Subcutaneous abdominal adipose tissue (tissue), 5 donors: ENCODE measurements around the gene IRF2.

Source experiments
- H3K27ac ChIP-seq: one replicate; pipeline ENCODE4 v1.7.0; 2013; ENCODE audit warnings: low read depth, mild to moderate bottlenecking, inconsistent platforms, low read length, moderate library complexity
- H3K27me3 ChIP-seq, 5 donors: one replicate each; pipeline ENCODE4 v1.7.0; 2013; ENCODE audit warnings: low read length in 5 of 5, inconsistent platforms in 1 of 5; ENCODE audit not compliant: control insufficient read depth in 5 of 5, insufficient read depth in 4 of 5
- H3K36me3 ChIP-seq, 5 donors: one replicate each; pipeline ENCODE4 v1.7.0; 2013; ENCODE audit warnings: low read length in 5 of 5; ENCODE audit not compliant: control insufficient read depth in 5 of 5, insufficient read depth in 5 of 5
- H3K4me1 ChIP-seq, 5 donors: one replicate each; pipeline ENCODE4 v1.7.0; 2013; ENCODE audit warnings: low read length in 5 of 5, mild to moderate bottlenecking in 3 of 5, moderate library complexity in 1 of 5; ENCODE audit not compliant: control insufficient read depth in 5 of 5, insufficient read depth in 5 of 5
- H3K4me3 ChIP-seq, 5 donors: one replicate each; pipeline ENCODE4 v1.7.0; 2013; ENCODE audit warnings: low read length in 5 of 5, low read depth in 1 of 5
- H3K9ac ChIP-seq, 5 donors: one replicate each; pipeline ENCODE4 v1.7.0; 2013; ENCODE audit warnings: low read length in 5 of 5, mild to moderate bottlenecking in 4 of 5, moderate library complexity in 3 of 5
- H3K9me3 ChIP-seq, 5 donors: one replicate each; pipeline ENCODE4 v1.7.0; 2013; ENCODE audit warnings: low read length in 5 of 5; ENCODE audit not compliant: control insufficient read depth in 5 of 5
- donor health status: healthy.
- donor health status: healthy.
- donor health status: healthy.
- donor health status: healthy.
- donor health status: healthy.

Gene IRF2

DNA sequence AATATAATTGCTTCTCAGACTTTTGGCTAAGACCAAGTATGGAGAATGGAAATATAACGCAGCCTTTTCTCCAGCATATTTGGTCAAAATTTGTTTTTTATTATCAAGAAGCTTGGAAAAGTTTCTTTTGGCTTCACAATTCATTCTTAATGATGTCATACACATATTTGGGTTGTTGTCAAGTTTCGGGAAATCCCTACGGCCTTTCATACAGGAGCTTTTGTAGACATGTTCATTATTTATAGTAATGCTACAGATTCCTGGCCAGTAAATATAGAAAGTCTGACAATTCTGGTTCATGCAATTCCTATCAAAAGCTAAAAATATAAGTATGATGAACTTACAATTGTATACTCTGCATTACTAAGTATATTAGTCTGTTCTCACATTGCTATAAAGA, 112.9 kb downstream of the IRF2 start:
- Histone ChIP-seq H3K36me3 (no peaks in the 10 kb centered on the region), H3K9ac (no peak overlapping the region), H3K27ac (peak overlapping the region; percentile 8), H3K9me3 (peaks cover 0 to 6% (median 4%) of the 10 kb centered on the region in 5 donors), H3K4me3 (no peak overlapping the region), H3K4me1 (peaks cover 0 to 12% (median 5%) of the 10 kb centered on the region in 5 donors), H3K27me3 (no peaks in the 10 kb centered on the region)

DNA sequence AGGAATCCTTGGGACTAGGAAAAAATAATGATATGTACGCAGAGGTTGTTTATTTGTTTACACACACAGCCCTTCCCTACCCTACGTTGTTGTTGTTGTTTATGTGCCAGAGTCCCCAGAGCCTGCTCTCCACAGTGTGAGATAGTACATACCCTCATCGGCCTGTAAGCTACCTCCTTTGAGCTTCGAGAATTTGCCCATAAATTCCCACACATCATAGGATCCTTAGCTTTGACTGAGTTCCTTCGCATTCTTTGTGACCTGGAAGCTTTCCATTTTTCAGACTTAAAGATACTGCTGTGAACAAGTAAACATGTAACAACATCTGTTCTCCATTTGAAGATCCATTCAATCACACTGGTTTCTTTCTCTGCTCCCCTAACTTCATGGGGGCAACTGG, 114.5 kb downstream of the IRF2 start:
- Histone ChIP-seq H3K27me3 (no peaks in the 10 kb centered on the region), H3K9me3 (peaks cover 0 to 6% (median 4%) of the 10 kb centered on the region in 5 donors), H3K27ac (no peak overlapping the region), H3K9ac (no peak overlapping the region), H3K4me1 (peaks cover 0 to 28% (median 18%) of the 10 kb centered on the region in 5 donors), H3K4me3 (no peak overlapping the region), H3K36me3 (no peaks in the 10 kb centered on the region)

DNA sequence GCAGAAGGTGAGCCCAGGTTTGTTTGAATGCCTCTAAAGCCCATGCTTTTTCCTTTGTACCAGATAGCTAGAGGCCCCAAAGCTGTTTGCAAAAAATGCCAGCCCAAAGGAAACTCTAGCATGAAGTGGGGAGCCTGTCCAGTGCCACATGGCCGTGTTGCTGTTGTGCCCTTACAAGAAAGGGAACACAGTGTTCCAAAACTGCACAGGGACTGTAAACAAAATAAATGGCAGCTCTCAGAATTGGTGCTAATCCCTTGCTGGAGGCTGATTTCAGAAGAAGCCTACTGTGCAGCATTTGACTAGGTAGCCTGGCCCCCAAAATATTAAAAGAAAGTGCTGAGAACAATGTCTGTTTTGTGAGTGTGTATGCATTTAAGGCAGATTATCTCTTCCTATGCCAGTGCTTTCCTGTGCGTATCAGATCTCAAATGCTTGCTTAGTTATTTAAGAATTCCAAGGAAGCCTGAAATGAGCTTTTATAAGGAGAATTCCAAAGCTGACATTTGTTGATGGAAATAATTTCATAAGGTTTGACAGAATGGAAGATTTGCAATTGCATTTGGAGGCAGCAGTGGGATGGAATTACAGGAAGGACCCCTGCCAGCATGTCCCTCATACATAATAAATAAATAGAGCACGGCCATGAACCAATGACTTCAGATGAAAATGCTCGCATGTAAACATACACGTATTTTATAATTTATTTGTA, 115.7 kb downstream of the IRF2 start:
- Histone ChIP-seq H3K9ac (no peak overlapping the region), H3K4me3 (no peak overlapping the region), H3K36me3 (no peaks in the 10 kb centered on the region), H3K4me1 (peaks cover 0 to 34% (median 21%) of the 10 kb centered on the region in 5 donors), H3K27me3 (no peaks in the 10 kb centered on the region), H3K27ac (no peak overlapping the region), H3K9me3 (peaks cover 0 to 6% (median 4%) of the 10 kb centered on the region in 5 donors)

DNA sequence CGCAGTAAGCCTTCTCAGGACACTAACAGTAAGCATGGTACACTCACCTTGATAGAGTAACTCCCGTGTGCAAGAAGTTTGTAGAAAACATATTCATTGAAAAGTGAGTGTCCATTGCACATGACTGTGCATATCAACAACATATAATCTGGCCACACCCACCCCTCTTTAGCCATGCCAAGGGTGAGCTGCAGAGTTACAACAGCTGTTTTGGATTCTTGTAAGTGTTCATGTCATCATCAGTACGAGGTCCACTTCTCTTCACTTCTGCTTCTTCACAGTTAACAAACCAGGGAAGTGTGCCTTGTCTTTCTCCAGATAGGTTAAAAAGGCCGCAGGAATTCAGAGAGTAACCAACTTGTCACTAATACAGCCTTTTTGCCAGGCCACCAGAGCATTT, 116.6 kb downstream of the IRF2 start:
- Histone ChIP-seq H3K4me1 (peaks cover 0 to 34% (median 21%) of the 10 kb centered on the region in 5 donors), H3K9me3 (peaks cover 0 to 6% (median 4%) of the 10 kb centered on the region in 5 donors), H3K36me3 (no peaks in the 10 kb centered on the region), H3K9ac (no peak overlapping the region), H3K4me3 (no peak overlapping the region), H3K27me3 (no peaks in the 10 kb centered on the region), H3K27ac (no peak overlapping the region)

DNA sequence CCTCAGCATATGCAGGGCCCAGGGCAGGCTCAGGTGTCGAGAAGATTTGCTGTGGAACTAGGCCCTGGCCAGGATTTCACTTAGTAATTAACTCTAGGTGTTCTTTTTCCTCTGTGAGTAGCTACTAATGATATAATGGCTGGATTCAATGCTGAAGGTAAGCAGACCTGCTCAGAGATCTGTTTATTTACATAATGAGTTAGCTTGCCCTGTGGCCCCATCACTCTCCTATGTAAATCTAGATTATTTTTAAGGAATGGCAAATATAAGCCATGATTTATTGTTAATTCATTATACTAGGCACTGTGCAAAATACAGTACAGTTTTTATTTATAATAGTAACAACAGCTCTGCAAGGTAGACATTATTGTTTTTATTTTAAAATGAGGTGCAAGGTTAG, 117.2 kb downstream of the IRF2 start:
- peaks cover 0 to 32% (median 21%) of the 10 kb centered on the region in 5 donors for H3K4me1 ChIP-seq
- no peaks in the 10 kb centered on the region for H3K36me3 ChIP-seq
- H3K27me3 ChIP-seq = no peaks in the 10 kb centered on the region
- H3K9ac ChIP-seq = no peak overlapping the region
- H3K27ac ChIP-seq = no peak overlapping the region
- peaks cover 0 to 6% (median 4%) of the 10 kb centered on the region in 5 donors for H3K9me3 ChIP-seq
- no peak overlapping the region for H3K4me3 ChIP-seq

DNA sequence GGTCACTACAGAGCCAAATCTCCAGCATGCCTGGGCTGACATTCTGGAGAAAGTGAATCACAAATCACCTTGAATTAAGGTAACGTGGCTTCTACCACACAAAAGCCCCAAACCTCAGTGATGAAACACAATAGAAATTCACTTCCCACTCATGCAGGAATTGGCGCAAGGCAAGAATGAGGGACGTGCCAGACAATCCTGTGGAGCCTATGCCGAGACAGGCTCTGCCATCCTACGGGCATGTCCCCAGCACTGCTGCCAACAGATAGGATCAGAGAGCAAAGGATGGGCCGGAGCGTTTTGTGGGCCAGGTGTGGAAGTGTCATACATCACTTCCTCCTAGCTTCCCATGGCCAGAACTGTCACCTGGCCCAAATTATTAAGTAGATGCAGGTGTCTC, 118.0 kb downstream of the IRF2 start:
- Histone ChIP-seq H3K4me3 (no peak overlapping the region), H3K27me3 (no peaks in the 10 kb centered on the region), H3K4me1 (peaks cover 0 to 24% (median 14%) of the 10 kb centered on the region in 5 donors), H3K27ac (no peak overlapping the region), H3K9ac (no peak overlapping the region), H3K9me3 (peaks cover 0 to 6% (median 4%) of the 10 kb centered on the region in 5 donors), H3K36me3 (no peaks in the 10 kb centered on the region)

DNA sequence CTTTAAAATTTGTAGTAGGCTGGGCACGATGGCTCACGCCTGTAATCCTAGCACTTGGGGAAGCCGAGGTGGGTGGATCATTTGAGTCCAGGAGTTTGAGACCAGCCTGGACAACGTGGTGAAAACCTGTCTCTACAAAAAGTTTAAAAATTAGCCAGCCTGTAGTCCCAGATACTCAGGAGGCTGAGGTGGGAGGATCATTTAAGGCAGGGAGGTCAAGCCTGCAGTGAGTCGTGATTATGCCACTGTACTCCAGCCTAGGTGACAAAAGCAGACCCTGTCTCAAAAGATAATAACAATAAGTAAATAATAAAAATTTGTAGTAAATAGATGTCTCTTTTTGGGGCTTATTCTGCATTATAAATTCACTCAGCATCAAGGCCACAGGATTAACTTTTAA, 118.5 kb downstream of the IRF2 start:
- peaks cover 0 to 23% (median 12%) of the 10 kb centered on the region in 5 donors for H3K4me1 ChIP-seq
- H3K36me3 ChIP-seq = no peaks in the 10 kb centered on the region
- no peak overlapping the region for H3K9ac ChIP-seq
- peak overlapping the region; percentile 52 for H3K27ac ChIP-seq
- peaks cover 0 to 6% (median 4%) of the 10 kb centered on the region in 5 donors for H3K9me3 ChIP-seq
- no peaks in the 10 kb centered on the region for H3K27me3 ChIP-seq
- H3K4me3 ChIP-seq = no peak overlapping the region

DNA sequence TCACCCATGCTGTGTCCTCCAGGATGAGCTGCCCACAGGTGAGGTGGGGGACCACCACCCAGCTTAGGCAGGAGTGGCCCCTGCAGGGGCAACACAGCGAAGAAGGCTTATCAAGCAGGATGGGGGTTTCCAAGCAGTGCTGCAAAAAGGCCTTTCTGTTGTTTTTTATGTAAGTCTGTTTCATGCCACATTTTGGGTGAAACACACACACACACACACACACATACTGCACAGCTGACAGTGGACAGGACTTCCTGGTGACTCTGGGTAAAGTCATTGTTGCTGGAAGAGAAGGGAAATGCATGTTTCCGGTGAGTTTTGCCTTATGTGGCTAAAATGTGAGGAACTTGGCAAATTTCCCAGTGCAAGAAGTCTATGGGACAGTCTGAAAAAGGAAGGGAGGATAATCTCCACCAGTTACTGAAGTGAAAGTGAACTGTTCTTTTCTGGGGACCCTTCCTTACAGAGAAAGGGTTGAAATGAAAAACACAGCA, 119.2 kb downstream of the IRF2 start:
- Histone ChIP-seq H3K9me3 (peaks cover 0 to 6% (median 4%) of the 10 kb centered on the region in 5 donors), H3K9ac (no peak overlapping the region), H3K27me3 (no peaks in the 10 kb centered on the region), H3K36me3 (no peaks in the 10 kb centered on the region), H3K27ac (peak overlapping the region; percentile 52), H3K4me1 (peaks cover 0 to 23% (median 9%) of the 10 kb centered on the region in 5 donors), H3K4me3 (no peak overlapping the region)

DNA sequence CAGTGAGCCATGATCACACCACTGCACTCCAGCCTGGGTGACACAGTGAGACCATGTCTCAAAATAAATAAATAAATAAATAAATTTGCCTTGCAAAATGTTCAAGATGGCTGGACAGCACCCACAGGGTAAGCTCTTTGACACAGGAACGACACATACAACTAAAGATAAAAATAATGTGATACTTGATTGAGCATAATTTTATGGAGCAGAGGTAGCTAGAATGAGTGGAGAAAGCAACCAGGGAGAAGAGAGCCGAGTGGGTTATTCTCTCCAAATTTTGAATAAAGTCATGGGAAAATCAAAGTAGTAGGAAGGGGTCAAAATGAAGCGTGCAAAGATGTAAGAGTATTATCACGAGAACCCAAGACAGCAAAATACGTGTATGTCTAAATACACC, 121.5 kb downstream of the IRF2 start:
- Histone ChIP-seq H3K9me3 (peaks cover 0 to 5% (median 3%) of the 10 kb centered on the region in 5 donors), H3K36me3 (no peaks in the 10 kb centered on the region), H3K4me3 (no peak overlapping the region), H3K4me1 (peaks cover 4 to 44% (median 25%) of the 10 kb centered on the region in 5 donors), H3K27me3 (no peaks in the 10 kb centered on the region), H3K9ac (no peak overlapping the region), H3K27ac (no peak overlapping the region)

DNA sequence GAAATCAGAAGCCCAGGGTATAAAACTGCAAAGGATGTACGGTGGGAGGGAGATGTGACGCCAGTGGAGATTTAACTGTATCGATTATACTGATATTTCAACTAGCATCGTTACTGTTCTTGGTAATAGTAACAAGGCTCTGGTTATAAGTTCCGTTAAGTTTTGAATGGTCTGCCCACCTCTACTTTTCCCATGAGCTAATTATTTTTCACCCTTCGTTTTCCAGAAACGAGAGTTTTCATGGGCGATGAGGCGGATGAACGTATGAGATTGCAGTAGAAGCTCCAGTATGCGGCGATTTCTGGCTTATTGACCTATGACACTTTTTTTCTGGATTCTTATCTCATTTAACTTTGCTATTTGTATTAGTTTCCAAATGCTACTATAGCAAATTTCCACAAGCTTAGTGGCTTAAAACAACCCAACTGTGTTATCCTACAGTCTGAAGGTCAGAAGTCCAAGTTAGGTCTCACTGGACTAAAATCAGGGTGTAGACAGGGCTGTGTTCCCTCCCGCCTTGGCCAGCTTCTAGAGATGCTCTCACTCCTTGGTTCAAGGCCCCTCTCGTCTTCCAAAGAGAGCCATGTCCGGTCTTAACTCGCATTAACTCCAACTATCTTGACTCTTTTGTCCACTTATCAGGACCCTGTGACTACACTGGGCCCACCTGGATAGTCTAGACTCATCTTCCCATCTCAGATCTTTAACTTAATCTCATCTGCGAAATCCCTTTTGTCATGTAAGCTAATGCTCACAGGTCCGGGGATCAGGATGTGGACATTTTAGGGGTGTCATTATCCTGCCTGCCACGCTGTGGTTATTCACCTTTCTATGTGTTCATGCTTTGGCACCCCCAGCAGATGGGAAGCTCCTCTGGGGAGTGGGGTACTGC, 122.5 kb downstream of the IRF2 start:
- Histone ChIP-seq H3K9me3 (no peaks in the 10 kb centered on the region), H3K4me3 (no peak overlapping the region), H3K36me3 (no peaks in the 10 kb centered on the region), H3K9ac (no peak overlapping the region), H3K4me1 (peaks cover 7 to 54% (median 36%) of the 10 kb centered on the region in 5 donors), H3K27me3 (no peaks in the 10 kb centered on the region), H3K27ac (no peak overlapping the region)
